H9 (cell line): ENCODE results near the gene KRTAP10-3. TPM values are rescaled to one million over a fixed set of nuclear protein-coding genes. Genes with fewer than 3 reads are reported as not detected.
A peak's percentile ranks its signal among the peaks of the same experiment; 100 is the strongest.

Source experiments
- DNase-seq: peaks from one replicate; pipeline ENCODE4 v3.0.0-alpha.2; 2017
- H2AFZ ChIP-seq: one replicate; pipeline ENCODE4 v1.6.1; 2013; ENCODE audit warnings: mild to moderate bottlenecking, low read length, control low read depth, moderate library complexity
- H2AK5ac ChIP-seq: 2 replicates; pipeline ENCODE4 v1.6.1; 2013; ENCODE audit warnings: low read length, control low read depth, mixed read lengths; ENCODE audit not compliant: insufficient read length
- H2BK120ac ChIP-seq: one replicate; pipeline ENCODE4 v1.6.1; 2013; ENCODE audit warnings: low read depth, mild to moderate bottlenecking, low read length, control low read depth, inconsistent platforms; ENCODE audit not compliant: poor library complexity, severe bottlenecking
- H2BK12ac ChIP-seq: 2 replicates; pipeline ENCODE4 v1.6.1; 2013; ENCODE audit warnings: low read length, control low read depth, mixed read lengths, low read depth; ENCODE audit not compliant: insufficient read length
- H2BK15ac ChIP-seq: 2 replicates; pipeline ENCODE4 v1.6.1; 2013; ENCODE audit warnings: low read depth, low read length, control low read depth
- H2BK20ac ChIP-seq: one replicate; pipeline ENCODE4 v1.6.1; 2013; ENCODE audit warnings: low read depth, mild to moderate bottlenecking, low read length, control low read depth, inconsistent platforms; ENCODE audit not compliant: poor library complexity, severe bottlenecking
- H2BK5ac ChIP-seq: 2 replicates; pipeline ENCODE4 v1.6.1; 2013; ENCODE audit warnings: low read length, control low read depth, mixed read lengths; ENCODE audit not compliant: insufficient read length
- H3K14ac ChIP-seq: 2 replicates; pipeline ENCODE4 v1.6.1; 2013; ENCODE audit warnings: low read length, control low read depth; ENCODE audit not compliant: insufficient read depth
- H3K18ac ChIP-seq: 2 replicates; pipeline ENCODE4 v1.6.1; 2013; ENCODE audit warnings: low read depth, mild to moderate bottlenecking, mixed read lengths, low read length, control low read depth; ENCODE audit not compliant: insufficient read length
- H3K23ac ChIP-seq: 2 replicates; pipeline ENCODE4 v1.6.1; 2013; ENCODE audit warnings: low read length, control low read depth, mixed read lengths, low read depth; ENCODE audit not compliant: insufficient read length
- H3K23me2 ChIP-seq: 2 replicates; pipeline ENCODE4 v1.6.1; 2013; ENCODE audit warnings: low read depth, mild to moderate bottlenecking, mixed read lengths, low read length, control low read depth; ENCODE audit not compliant: insufficient read length, poor library complexity, severe bottlenecking
- H3K27ac ChIP-seq: 2 replicates; pipeline ENCODE4 v1.5.1; 2013; ENCODE audit warnings: low read length, control low read depth, mixed read lengths, low read depth; ENCODE audit not compliant: insufficient read length
- H3K27me3 ChIP-seq: 2 replicates; pipeline ENCODE4 v1.6.1; 2013; ENCODE audit warnings: low read length, control low read depth, inconsistent platforms; ENCODE audit not compliant: insufficient read depth
- H3K4ac ChIP-seq: 2 replicates; pipeline ENCODE4 v1.6.1; 2013; ENCODE audit warnings: low read depth, mild to moderate bottlenecking, control low read depth, inconsistent platforms, low read length, moderate library complexity
- H3K4me1 ChIP-seq: 2 replicates; pipeline ENCODE4 v1.6.1; 2013; ENCODE audit warnings: low read length, control low read depth, inconsistent platforms; ENCODE audit not compliant: insufficient read depth
- H3K4me2 ChIP-seq: 2 replicates; pipeline ENCODE4 v1.6.1; 2013; ENCODE audit warnings: low read length, control low read depth, mixed read lengths; ENCODE audit not compliant: insufficient read length, insufficient read depth
- H3K56ac ChIP-seq: 2 replicates; pipeline ENCODE4 v1.6.1; 2013; ENCODE audit warnings: low read depth, mild to moderate bottlenecking, mixed read lengths, low read length, control low read depth; ENCODE audit not compliant: insufficient read length
- H3K79me1 ChIP-seq: 2 replicates; pipeline ENCODE4 v1.6.1; 2013; ENCODE audit warnings: low read depth, mild to moderate bottlenecking, moderate library complexity, low read length, control low read depth, inconsistent platforms; ENCODE audit not compliant: insufficient read depth, poor library complexity, severe bottlenecking
- H3K79me2 ChIP-seq: 2 replicates; pipeline ENCODE4 v1.6.1; 2013; ENCODE audit warnings: low read length, control low read depth, inconsistent platforms; ENCODE audit not compliant: insufficient read depth
- H3K9ac ChIP-seq: 2 replicates; pipeline ENCODE4 v1.6.1; 2013; ENCODE audit warnings: low read length, control low read depth, mixed read lengths; ENCODE audit not compliant: insufficient read length; ENCODE audit errors: extremely low read depth
- H3K9me3 ChIP-seq: one replicate; pipeline ENCODE4 v1.6.1; 2013; ENCODE audit warnings: low read depth, low read length, inconsistent platforms; ENCODE audit not compliant: control insufficient read depth
- H3T11ph ChIP-seq: one replicate; pipeline ENCODE4 v1.6.1; 2013; ENCODE audit warnings: mild to moderate bottlenecking, low read length, control low read depth, inconsistent platforms
- H4K20me1 ChIP-seq: one replicate; pipeline ENCODE4 v1.6.1; 2013; ENCODE audit not compliant: control insufficient read depth, insufficient read length, insufficient read depth
- H4K5ac ChIP-seq: 2 replicates; pipeline ENCODE4 v1.6.1; 2013; ENCODE audit warnings: low read depth, mild to moderate bottlenecking, mixed read lengths, low read length, control low read depth; ENCODE audit not compliant: insufficient read length
- H4K8ac ChIP-seq: replicated peaks from 2 replicates; pipeline ENCODE4 v1.6.1; 2013; ENCODE audit warnings: low read length, control low read depth, mixed read lengths, low read depth; ENCODE audit not compliant: insufficient read length
- H4K91ac ChIP-seq: 2 replicates; pipeline ENCODE4 v1.6.1; 2013; ENCODE audit warnings: low read depth, mild to moderate bottlenecking, moderate library complexity, mixed read lengths, low read length, control low read depth; ENCODE audit not compliant: insufficient read length
- H3K27ac Mint-ChIP-seq, 3 experiments: 2 replicates in 2 of 3; 3 replicates in 1 of 3; pipeline ENCODE4 v1.8.0; 2020 to 2021; ENCODE audit warnings: mixed read lengths in 3 of 3, mild to moderate bottlenecking in 1 of 3, moderate library complexity in 1 of 3
- H3K27me3 Mint-ChIP-seq: 2 replicates; pipeline ENCODE4 v1.8.0; 2021; ENCODE audit warnings: low read depth, mild to moderate bottlenecking, moderate library complexity, mixed read lengths
- H3K36me3 Mint-ChIP-seq, 3 experiments: 2 replicates in 2 of 3; 3 replicates in 1 of 3; pipeline ENCODE4 v1.8.0; 2020 to 2021; ENCODE audit warnings: low read depth in 3 of 3, mixed read lengths in 3 of 3; ENCODE audit not compliant: insufficient read depth in 1 of 3
- H3K4me1 Mint-ChIP-seq, 2 experiments: 2 replicates each; pipeline ENCODE4 v1.8.0; 2020; ENCODE audit warnings: mixed read lengths in 2 of 2
- H3K4me3 Mint-ChIP-seq, 2 experiments: 2 replicates in 1 of 2; 3 replicates in 1 of 2; pipeline ENCODE4 v1.8.0; 2020 to 2021; ENCODE audit warnings: mild to moderate bottlenecking in 2 of 2, mixed read lengths in 2 of 2, moderate library complexity in 1 of 2
- H3K9me3 Mint-ChIP-seq, 2 experiments: 2 replicates in 1 of 2; 3 replicates in 1 of 2; pipeline ENCODE4 v1.8.0; 2020; ENCODE audit warnings: mild to moderate bottlenecking in 2 of 2, mixed read lengths in 2 of 2, moderate library complexity in 1 of 2
- CTCF ChIP-seq: fragments of 200-600 bp; sonication (generic); conservative IDR thresholded peaks from 3 replicates; pipeline ENCODE4 v1.8.0; 2021; ENCODE audit warnings: antibody characterized with exemption, mild to moderate bottlenecking
- WGBS: extraction: QIAGEN DNeasy Blood & Tissue Kit; methylation state at CpG from one replicate; pipeline ENCODE4 v1.1.7; 2013; ENCODE audit warnings: missing lambda C conversion rate, low lambda C conversion rate, mixed read lengths; ENCODE audit not compliant: insufficient read length; ENCODE audit errors: extremely low coverage; 5-methylcytosine and 5-hydroxymethylcytosine counted together
- total RNA-seq: library from RNA; stranded (reverse); gene quantifications from 2 replicates; pipeline ENCODE4 v1.2.1, GENCODE V29; 2021

The KRTAP10-3 gene
- total RNA-seq, 1 experiment from 2014 or later, result not detected

- H4K8ac ChIP-seq, result no peak overlapping the region
- H3K27ac Mint-ChIP-seq, result peak overlapping the region in 1 of 3 experiments; percentile 28; a peak in 2 of 7 replicates
- no peak overlapping the region for H2AFZ ChIP-seq
- no CpG with 5 or more reads among the region's 12 CpGs for WGBS
- no peaks in the 10 kb centered on the region for H3K79me1 ChIP-seq
- no peak overlapping the region for H3K14ac ChIP-seq
- H2BK15ac ChIP-seq, result no peak overlapping the region
- no peak overlapping the region for H2BK5ac ChIP-seq
- no peak overlapping the region for H2BK12ac ChIP-seq
- no peaks in the 10 kb centered on the region for H3K27me3 ChIP-seq
- H3K23ac ChIP-seq, result no peak overlapping the region
- no peak overlapping the region for H4K91ac ChIP-seq
- no peak overlapping the region for H3K18ac ChIP-seq
- DNase-seq, result no peak
- H3K4ac ChIP-seq, result no peak overlapping the region
- peaks cover 3 to 22% (median 3%) of the 10 kb centered on the region in 3 experiments; a peak in 5 of 7 replicates for H3K36me3 Mint-ChIP-seq
- H3K4me2 ChIP-seq, result no peak overlapping the region
- H2BK20ac ChIP-seq, result no peak overlapping the region
- no peaks in the 10 kb centered on the region for H3K9me3 ChIP-seq
- no peak for TF ChIP-seq CTCF
- no peak overlapping the region for H3K56ac ChIP-seq
- H4K5ac ChIP-seq, result no peak overlapping the region
- no peaks in the 10 kb centered on the region for H3K23me2 ChIP-seq
- peaks cover 20% of the 10 kb centered on the region for H3K27me3 Mint-ChIP-seq
- H3K4me1 ChIP-seq, result no peaks in the 10 kb centered on the region
- peaks cover 4 to 8% of the 10 kb centered on the region in 2 experiments for H3K4me1 Mint-ChIP-seq
- H3K9ac ChIP-seq, result no peak overlapping the region
- no peaks in the 10 kb centered on the region for H3K79me2 ChIP-seq
- H2AK5ac ChIP-seq, result no peak overlapping the region
- no peaks in the 10 kb centered on the region for H4K20me1 ChIP-seq
- H2BK120ac ChIP-seq, result no peak overlapping the region
- H3K9me3 Mint-ChIP-seq, result peaks cover 19 to 20% of the 10 kb centered on the region in 2 experiments
- H3K4me3 Mint-ChIP-seq, result no peak overlapping the region
- H3K27ac ChIP-seq, result no peak overlapping the region
- H3T11ph ChIP-seq, result no peak overlapping the region
Measured at GRCh38 chr21:44569861-44570517, 11.4 kb upstream of the KRTAP10-3 start.
